PC-3 (cell line): ENCODE results near the gene PPP1CC.

Experiments
- EZH2phosphoT487 ChIP-seq: fragments of 300-600 bp; sonication (generic); IDR thresholded peaks from 2 replicates; pipeline ENCODE4 v1.6.1; 2018; ENCODE audit warnings: mild to moderate bottlenecking, antibody characterized with exemption, low read length, borderline replicate concordance
- TF ChIP-seq, protein P1 (sequence below): fragments of 300-600 bp; sonication (generic); conservative IDR thresholded peaks from 2 replicates; pipeline ENCODE4 v1.5.1; 2017; ENCODE audit warnings: antibody characterized with exemption, low read depth, mild to moderate bottlenecking, low read length

DNA sequence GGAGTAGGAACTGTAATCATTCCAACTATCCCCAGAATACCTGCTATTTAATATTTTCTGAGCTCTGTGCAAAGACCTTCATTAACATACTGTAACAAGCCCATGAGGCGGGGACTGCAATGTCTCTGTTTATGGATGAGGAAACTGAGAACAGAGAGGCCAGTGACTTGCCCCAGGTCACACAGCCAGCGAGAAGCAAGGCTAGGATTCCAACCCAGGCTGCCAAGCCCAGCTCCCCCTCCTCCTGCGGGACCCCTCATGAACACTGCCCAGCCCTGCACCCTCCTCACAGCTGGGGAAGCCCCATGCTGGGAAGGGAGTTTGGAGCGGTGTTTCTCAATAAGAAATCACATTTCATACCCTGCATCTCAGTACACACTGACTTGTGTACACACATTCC lies 64.7 kb downstream of the PPP1CC start:
- no peak for TF ChIP-seq EZH2phosphoT487
- TF ChIP-seq, protein P1, sequence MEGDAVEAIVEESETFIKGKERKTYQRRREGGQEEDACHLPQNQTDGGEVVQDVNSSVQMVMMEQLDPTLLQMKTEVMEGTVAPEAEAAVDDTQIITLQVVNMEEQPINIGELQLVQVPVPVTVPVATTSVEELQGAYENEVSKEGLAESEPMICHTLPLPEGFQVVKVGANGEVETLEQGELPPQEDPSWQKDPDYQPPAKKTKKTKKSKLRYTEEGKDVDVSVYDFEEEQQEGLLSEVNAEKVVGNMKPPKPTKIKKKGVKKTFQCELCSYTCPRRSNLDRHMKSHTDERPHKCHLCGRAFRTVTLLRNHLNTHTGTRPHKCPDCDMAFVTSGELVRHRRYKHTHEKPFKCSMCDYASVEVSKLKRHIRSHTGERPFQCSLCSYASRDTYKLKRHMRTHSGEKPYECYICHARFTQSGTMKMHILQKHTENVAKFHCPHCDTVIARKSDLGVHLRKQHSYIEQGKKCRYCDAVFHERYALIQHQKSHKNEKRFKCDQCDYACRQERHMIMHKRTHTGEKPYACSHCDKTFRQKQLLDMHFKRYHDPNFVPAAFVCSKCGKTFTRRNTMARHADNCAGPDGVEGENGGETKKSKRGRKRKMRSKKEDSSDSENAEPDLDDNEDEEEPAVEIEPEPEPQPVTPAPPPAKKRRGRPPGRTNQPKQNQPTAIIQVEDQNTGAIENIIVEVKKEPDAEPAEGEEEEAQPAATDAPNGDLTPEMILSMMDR = no peak
